HEK293 (cell line): ENCODE results near the gene NOVA2.

Source experiments
- ATF2 ChIP-seq: fragments of 450-650 bp; formaldehyde crosslinking; IDR thresholded peaks from 2 replicates; pipeline ENCODE4 v1.5.1; 2016; ENCODE audit warnings: missing biosample characterization, missing genetic modification characterization, low read depth
- ELK4 ChIP-seq: IDR thresholded peaks from 2 replicates; pipeline ENCODE4 v1.6.1; 2011; ENCODE audit warnings: mild to moderate bottlenecking, low read depth, low read length, borderline replicate concordance
- KLF10 ChIP-seq: fragments of 450-650 bp; IDR thresholded peaks from 2 replicates; pipeline ENCODE4 v1.5.1; 2018; ENCODE audit warnings: missing biosample characterization, mild to moderate bottlenecking, missing genetic modification characterization
- KLF9 ChIP-seq: fragments of 450-650 bp; formaldehyde crosslinking; IDR thresholded peaks from 2 replicates; pipeline ENCODE4 v1.5.1; 2016; ENCODE audit warnings: missing biosample characterization, missing genetic modification characterization, low read depth
- MYNN ChIP-seq: fragments of 450-650 bp; formaldehyde crosslinking; IDR thresholded peaks from 2 replicates; pipeline ENCODE4 v1.5.1; 2016; ENCODE audit warnings: missing biosample characterization, missing genetic modification characterization, borderline replicate concordance
- PRDM4 ChIP-seq: fragments of 450-650 bp; formaldehyde crosslinking; IDR thresholded peaks from 2 replicates; pipeline ENCODE4 v1.5.1; 2017; ENCODE audit warnings: missing biosample characterization, missing genetic modification characterization
- SP7 ChIP-seq: fragments of 450-650 bp; formaldehyde crosslinking; IDR thresholded peaks from 2 replicates; pipeline ENCODE4 v1.5.1; 2016; ENCODE audit warnings: missing biosample characterization, missing genetic modification characterization
- ZNF121 ChIP-seq: fragments of 450-650 bp; formaldehyde crosslinking; IDR thresholded peaks from 2 replicates; pipeline ENCODE4 v1.5.1; 2016; ENCODE audit warnings: missing biosample characterization, missing genetic modification characterization
- ZNF155 ChIP-seq: fragments of 450-650 bp; formaldehyde crosslinking; IDR thresholded peaks from 2 replicates; pipeline ENCODE4 v1.5.1; 2016; ENCODE audit warnings: missing biosample characterization, missing genetic modification characterization
- ZNF157 ChIP-seq: fragments of 450-650 bp; formaldehyde crosslinking; IDR thresholded peaks from 2 replicates; pipeline ENCODE4 v1.5.1; 2016; ENCODE audit warnings: missing biosample characterization, missing genetic modification characterization
- ZNF16 ChIP-seq: fragments of 450-650 bp; formaldehyde crosslinking; IDR thresholded peaks from 2 replicates; pipeline ENCODE4 v1.5.1; 2016; ENCODE audit warnings: low read depth, missing biosample characterization, missing genetic modification characterization
- ZNF2 ChIP-seq: fragments of 450-650 bp; formaldehyde crosslinking; IDR thresholded peaks from 2 replicates; pipeline ENCODE4 v1.5.1; 2016; ENCODE audit warnings: missing biosample characterization, missing genetic modification characterization
- ZNF280C ChIP-seq: fragments of 450-650 bp; formaldehyde crosslinking; IDR thresholded peaks from 2 replicates; pipeline ENCODE4 v1.5.1; 2016; ENCODE audit warnings: missing biosample characterization, missing genetic modification characterization
- ZNF350 ChIP-seq: fragments of 450-650 bp; formaldehyde crosslinking; IDR thresholded peaks from 2 replicates; pipeline ENCODE4 v1.5.0; 2017; ENCODE audit warnings: missing biosample characterization, mild to moderate bottlenecking, missing genetic modification characterization
- ZNF398 ChIP-seq: fragments of 450-650 bp; formaldehyde crosslinking; IDR thresholded peaks from 2 replicates; pipeline ENCODE4 v1.5.1; 2017; ENCODE audit warnings: missing biosample characterization, missing genetic modification characterization
- ZNF404 ChIP-seq: fragments of 450-650 bp; formaldehyde crosslinking; IDR thresholded peaks from 2 replicates; pipeline ENCODE4 v1.5.1; 2017; ENCODE audit warnings: missing biosample characterization, missing genetic modification characterization
- ZNF48 ChIP-seq: fragments of 450-650 bp; formaldehyde crosslinking; IDR thresholded peaks from 2 replicates; pipeline ENCODE4 v1.5.1; 2016; ENCODE audit warnings: missing biosample characterization, missing genetic modification characterization
- ZNF555 ChIP-seq: fragments of 450-650 bp; formaldehyde crosslinking; conservative IDR thresholded peaks from 2 replicates; pipeline ENCODE4 v1.5.1; 2017; ENCODE audit warnings: missing biosample characterization, mild to moderate bottlenecking, missing genetic modification characterization, inconsistent platforms
- ZNF626 ChIP-seq: fragments of 450-650 bp; sonication (Bioruptor Pico); formaldehyde crosslinking; IDR thresholded peaks from 2 replicates; pipeline ENCODE4 v1.5.1; 2018; ENCODE audit warnings: missing biosample characterization, missing genetic modification characterization, inconsistent platforms
- ZNF658 ChIP-seq: fragments of 450-650 bp; formaldehyde crosslinking; IDR thresholded peaks from 2 replicates; pipeline ENCODE4; 2016; ENCODE audit warnings: missing biosample characterization, missing genetic modification characterization
- ZNF677 ChIP-seq: fragments of 450-650 bp; IDR thresholded peaks from 2 replicates; pipeline ENCODE4 v1.5.0; 2018; ENCODE audit warnings: missing biosample characterization, mild to moderate bottlenecking, missing genetic modification characterization, moderate library complexity
- ZNF747 ChIP-seq: fragments of 450-650 bp; formaldehyde crosslinking; IDR thresholded peaks from 2 replicates; pipeline ENCODE4 v1.5.1; 2016; ENCODE audit warnings: missing biosample characterization, missing genetic modification characterization
- ZNF830 ChIP-seq: fragments of 450-650 bp; IDR thresholded peaks from 2 replicates; pipeline ENCODE4 v1.5.0; 2018; ENCODE audit warnings: missing biosample characterization, missing genetic modification characterization, low read depth, mild to moderate bottlenecking, moderate library complexity
- ZSCAN5A ChIP-seq: fragments of 450-650 bp; formaldehyde crosslinking; IDR thresholded peaks from 2 replicates; pipeline ENCODE4 v1.5.1; 2016; ENCODE audit warnings: missing biosample characterization, missing genetic modification characterization
- TF ChIP-seq, protein P1 (sequence below): fragments of 450-650 bp; formaldehyde crosslinking; IDR thresholded peaks from 2 replicates; pipeline ENCODE4 v1.5.1; 2016; ENCODE audit warnings: missing biosample characterization, missing genetic modification characterization
- TF ChIP-seq, protein P2 (sequence below): fragments of 450-650 bp; formaldehyde crosslinking; IDR thresholded peaks from 2 replicates; pipeline ENCODE4; 2016; ENCODE audit warnings: missing biosample characterization, missing genetic modification characterization

The NOVA2 gene

DNA sequence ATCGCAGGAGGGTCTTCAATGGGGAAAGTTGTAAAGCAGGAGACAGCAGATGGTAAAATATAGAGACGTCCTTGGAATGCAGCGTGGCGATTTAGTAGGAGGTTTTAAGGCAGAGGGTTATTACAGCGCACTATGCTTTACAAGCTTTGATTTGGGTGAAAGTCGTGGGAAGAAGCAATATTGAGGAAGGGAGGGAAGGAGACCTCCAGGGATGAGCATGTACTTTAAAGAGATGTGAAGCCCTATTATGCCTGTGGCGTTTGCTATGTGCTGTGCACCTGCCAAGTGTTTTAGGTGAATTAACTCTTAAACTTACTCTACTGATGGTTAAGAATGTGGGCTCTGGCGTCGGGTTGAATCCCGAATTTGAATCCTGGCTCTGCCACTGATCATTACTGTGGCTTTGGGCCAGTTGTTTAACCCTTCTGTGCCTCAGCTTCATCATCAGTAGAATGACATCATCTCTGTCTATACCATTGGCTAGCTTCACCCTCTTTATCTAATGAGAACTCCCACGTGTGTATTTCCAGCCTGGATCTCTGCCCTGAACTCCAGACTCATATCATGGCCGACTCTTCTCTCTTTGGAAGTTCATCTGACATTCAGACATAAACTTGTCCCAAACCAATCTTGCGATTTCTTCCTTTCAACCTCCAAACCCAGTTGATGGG, 22.2 kb upstream of the NOVA2 start (continued):
- TF ChIP-seq ZNF747 (tag by site-specific recombination) = no peak
- no peak for TF ChIP-seq ZSCAN5A
- no peak for TF ChIP-seq ZNF350 (tag by site-specific recombination)
- TF ChIP-seq ZNF626 (tag by site-specific recombination) = no peak
- TF ChIP-seq ZNF48 (tag by site-specific recombination) = no peak
- TF ChIP-seq ZNF155 (tag by site-specific recombination) = no peak
- TF ChIP-seq ZNF280C (tag by site-specific recombination) = no peak
- TF ChIP-seq MYNN (tag by site-specific recombination) = no peak
- TF ChIP-seq ZNF398 (tag by site-specific recombination) = peak; percentile 7; the same call in 1 of the 2 replicates
- TF ChIP-seq PRDM4 (tag by site-specific recombination) = no peak
- no peak for TF ChIP-seq KLF10 (tag by site-specific recombination)
- peak; percentile 96 for TF ChIP-seq ATF2
- TF ChIP-seq ZNF16 (tag by site-specific recombination) = no peak
- no peak for TF ChIP-seq ZNF830 (tag by site-specific recombination)
- TF ChIP-seq, protein P1, sequence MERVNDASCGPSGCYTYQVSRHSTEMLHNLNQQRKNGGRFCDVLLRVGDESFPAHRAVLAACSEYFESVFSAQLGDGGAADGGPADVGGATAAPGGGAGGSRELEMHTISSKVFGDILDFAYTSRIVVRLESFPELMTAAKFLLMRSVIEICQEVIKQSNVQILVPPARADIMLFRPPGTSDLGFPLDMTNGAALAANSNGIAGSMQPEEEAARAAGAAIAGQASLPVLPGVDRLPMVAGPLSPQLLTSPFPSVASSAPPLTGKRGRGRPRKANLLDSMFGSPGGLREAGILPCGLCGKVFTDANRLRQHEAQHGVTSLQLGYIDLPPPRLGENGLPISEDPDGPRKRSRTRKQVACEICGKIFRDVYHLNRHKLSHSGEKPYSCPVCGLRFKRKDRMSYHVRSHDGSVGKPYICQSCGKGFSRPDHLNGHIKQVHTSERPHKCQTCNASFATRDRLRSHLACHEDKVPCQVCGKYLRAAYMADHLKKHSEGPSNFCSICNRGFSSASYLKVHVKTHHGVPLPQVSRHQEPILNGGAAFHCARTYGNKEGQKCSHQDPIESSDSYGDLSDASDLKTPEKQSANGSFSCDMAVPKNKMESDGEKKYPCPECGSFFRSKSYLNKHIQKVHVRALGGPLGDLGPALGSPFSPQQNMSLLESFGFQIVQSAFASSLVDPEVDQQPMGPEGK = no peak; the same call in 1 of the 2 replicates
- TF ChIP-seq SP7 (tag by site-specific recombination) = no peak
- TF ChIP-seq ZNF555 (tag by site-specific recombination) = no peak
- TF ChIP-seq, protein P2, sequence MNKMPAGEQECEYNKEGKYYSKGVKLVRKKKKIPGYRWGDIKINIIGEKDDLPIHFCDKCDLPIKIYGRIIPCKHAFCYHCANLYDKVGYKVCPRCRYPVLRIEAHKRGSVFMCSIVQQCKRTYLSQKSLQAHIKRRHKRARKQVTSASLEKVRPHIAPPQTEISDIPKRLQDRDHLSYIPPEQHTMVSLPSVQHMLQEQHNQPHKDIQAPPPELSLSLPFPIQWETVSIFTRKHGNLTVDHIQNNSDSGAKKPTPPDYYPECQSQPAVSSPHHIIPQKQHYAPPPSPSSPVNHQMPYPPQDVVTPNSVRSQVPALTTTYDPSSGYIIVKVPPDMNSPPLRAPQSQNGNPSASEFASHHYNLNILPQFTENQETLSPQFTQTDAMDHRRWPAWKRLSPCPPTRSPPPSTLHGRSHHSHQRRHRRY (tag by site-specific recombination) = no peak
- no peak for TF ChIP-seq ELK4
- no peak for TF ChIP-seq ZNF121 (tag by site-specific recombination)
- TF ChIP-seq KLF9 (tag by site-specific recombination) = 0 out of 2 replicates have a peak, but pooled peaks have one; percentile 2
- TF ChIP-seq ZNF658 (tag by site-specific recombination) = no peak
- no peak; the same call in 1 of the 2 replicates for TF ChIP-seq ZNF2 (tag by site-specific recombination)
- no peak; the same call in 1 of the 2 replicates for TF ChIP-seq ZNF157 (tag by site-specific recombination)
- no peak for TF ChIP-seq ZNF677
- TF ChIP-seq ZNF404 (tag by site-specific recombination) = no peak
